NT2/D1 (cell line): ENCODE data around the gene NSRP1.

Experiments used
- DNase-seq: peaks from one replicate; pipeline ENCODE4 v3.0.0-alpha.2; 2011; ENCODE audit warnings: low read depth, low spot score
- H3K27me3 ChIP-seq: 2 replicates; pipeline ENCODE4 v1.6.0; 2011; ENCODE audit warnings: mild to moderate bottlenecking; ENCODE audit not compliant: insufficient read length, insufficient read depth
- H3K36me3 ChIP-seq: 2 replicates; pipeline ENCODE4 v1.6.1; 2011; ENCODE audit warnings: mild to moderate bottlenecking, low read length, mixed read lengths; ENCODE audit not compliant: insufficient read depth, insufficient read length
- H3K4me1 ChIP-seq: 2 replicates; pipeline ENCODE4 v1.5.1; 2011; ENCODE audit not compliant: insufficient read depth, insufficient read length
- H3K4me3 ChIP-seq: 2 replicates; pipeline ENCODE4 v1.5.1; 2011; ENCODE audit warnings: low read depth; ENCODE audit not compliant: insufficient read length
- H3K9ac ChIP-seq: 2 replicates; pipeline ENCODE4 v1.6.0; 2011; ENCODE audit warnings: low read depth; ENCODE audit not compliant: insufficient read length
- H3K9me3 ChIP-seq: 2 replicates; pipeline ENCODE4 v1.5.1; 2011; ENCODE audit warnings: mild to moderate bottlenecking, low read length; ENCODE audit not compliant: insufficient read depth
- SUZ12 ChIP-seq: IDR thresholded peaks from 2 replicates; pipeline ENCODE4 v1.6.1; 2011; ENCODE audit not compliant: insufficient read length, insufficient read depth; ENCODE audit errors: extremely low read depth
- YY1 ChIP-seq: IDR thresholded peaks from 2 replicates; pipeline ENCODE4 v1.6.1; 2011; ENCODE audit not compliant: insufficient read length, insufficient read depth
- ZNF274 ChIP-seq: IDR thresholded peaks from 2 replicates; pipeline ENCODE4 v1.6.1; 2011; ENCODE audit warnings: mild to moderate bottlenecking, low read depth, low read length

Gene NSRP1

GRCh38 chr17:30091121-30091670 is 25.4 kb upstream of the NSRP1 start:
- Histone ChIP-seq H3K27me3 (no peaks in the 10 kb centered on the region), H3K9ac (no peak overlapping the region), H3K36me3 (no peaks in the 10 kb centered on the region), H3K4me3 (no peak overlapping the region), H3K9me3 (no peaks in the 10 kb centered on the region), H3K4me1 (no peaks in the 10 kb centered on the region)
- TF ChIP-seq YY1 (no peak), ZNF274 (no peak), SUZ12 (no peak)
- DNase-seq = no peak

- H3K4me1 ChIP-seq = no peaks in the 10 kb centered on the region
- DNase-seq = no peak
- TF ChIP-seq YY1 = no peak
- no peak for TF ChIP-seq SUZ12
- TF ChIP-seq ZNF274 = no peak
- no peak overlapping the region for H3K4me3 ChIP-seq
- no peaks in the 10 kb centered on the region for H3K27me3 ChIP-seq
- no peaks in the 10 kb centered on the region for H3K9me3 ChIP-seq
- H3K36me3 ChIP-seq = no peaks in the 10 kb centered on the region
- H3K9ac ChIP-seq = no peak overlapping the region
These were observed 24.8 kb upstream of the NSRP1 start for GRCh38 chr17:30091771-30092170.

GRCh38 chr17:30092886-30093285 is 23.7 kb upstream of the NSRP1 start:
- H3K9ac ChIP-seq = no peak overlapping the region
- H3K27me3 ChIP-seq = no peaks in the 10 kb centered on the region
- DNase-seq = no peak
- H3K9me3 ChIP-seq = no peaks in the 10 kb centered on the region
- H3K36me3 ChIP-seq = no peaks in the 10 kb centered on the region
- H3K4me1 ChIP-seq = no peaks in the 10 kb centered on the region
- no peak overlapping the region for H3K4me3 ChIP-seq
- TF ChIP-seq SUZ12 (no peak), ZNF274 (no peak), YY1 (no peak)

- Histone ChIP-seq H3K27me3 (no peaks in the 10 kb centered on the region), H3K36me3 (no peaks in the 10 kb centered on the region), H3K4me3 (no peak overlapping the region), H3K4me1 (no peaks in the 10 kb centered on the region), H3K9me3 (no peaks in the 10 kb centered on the region), H3K9ac (no peak overlapping the region)
- DNase-seq = peak; percentile 63
- TF ChIP-seq YY1 (no peak), ZNF274 (no peak), SUZ12 (no peak)
These were observed 23.0 kb upstream of the NSRP1 start for GRCh38 chr17:30093463-30094147.

- Histone ChIP-seq H3K4me3 (no peak overlapping the region), H3K4me1 (no peaks in the 10 kb centered on the region), H3K36me3 (no peaks in the 10 kb centered on the region), H3K27me3 (no peaks in the 10 kb centered on the region), H3K9ac (no peak overlapping the region), H3K9me3 (no peaks in the 10 kb centered on the region)
- DNase-seq = no peak
- TF ChIP-seq SUZ12 (no peak), ZNF274 (no peak), YY1 (no peak)
These were observed 20.9 kb upstream of the NSRP1 start for GRCh38 chr17:30095507-30096244.

- Histone ChIP-seq H3K4me1 (no peaks in the 10 kb centered on the region), H3K9ac (no peak overlapping the region), H3K9me3 (no peaks in the 10 kb centered on the region), H3K36me3 (no peaks in the 10 kb centered on the region), H3K27me3 (no peaks in the 10 kb centered on the region), H3K4me3 (no peak overlapping the region)
- no peak for TF ChIP-seq YY1
- no peak for TF ChIP-seq SUZ12
- TF ChIP-seq ZNF274 = no peak
- DNase-seq = no peak
These were observed 14.8 kb upstream of the NSRP1 start for GRCh38 chr17:30101686-30102390.

- H3K4me1 ChIP-seq = no peaks in the 10 kb centered on the region
- no peak overlapping the region for H3K9ac ChIP-seq
- no peak for DNase-seq
- TF ChIP-seq ZNF274 (no peak), YY1 (no peak), SUZ12 (no peak)
- no peaks in the 10 kb centered on the region for H3K36me3 ChIP-seq
- H3K9me3 ChIP-seq = no peaks in the 10 kb centered on the region
- no peaks in the 10 kb centered on the region for H3K27me3 ChIP-seq
- H3K4me3 ChIP-seq = no peak overlapping the region
These were observed 12.7 kb upstream of the NSRP1 start for GRCh38 chr17:30103921-30104320.
